CD4-positive, CD25-positive, alpha-beta regulatory T cell (primary cell): ENCODE data around the gene PEX11G. TPM values are rescaled to one million over a fixed set of nuclear protein-coding genes. Genes with fewer than 3 reads are reported as not detected.
A peak's percentile ranks its signal among the peaks of the same experiment; 100 is the strongest.

ENCODE experiments used
- ATAC-seq, 2 donors: fragments of 150-1000 bp; cut with Tn5 transposase; one replicate each; pipeline ENCODE4 v1.10.0; 2021; ENCODE audit warnings: low read depth in 2 of 2, moderate number of reproducible peaks in 2 of 2, moderate library complexity in 1 of 2
- DNase-seq, 3 donors: peaks; one replicate each; pipeline versions ENCODE4 v3.0.0 to v3.0.0-alpha.2; 2012 to 2022; ENCODE audit warnings: mixed read lengths in 1 of 3
- H3K27ac ChIP-seq: one replicate; pipeline ENCODE4 v1.7.0; 2013; ENCODE audit warnings: mild to moderate bottlenecking, low read length; ENCODE audit not compliant: insufficient read depth, poor library complexity, severe bottlenecking
- H3K27me3 ChIP-seq: one replicate; pipeline ENCODE4 v1.7.0; 2013; ENCODE audit warnings: low read length; ENCODE audit not compliant: control insufficient read depth, insufficient read depth
- H3K36me3 ChIP-seq: one replicate; pipeline ENCODE4 v1.7.0; 2013; ENCODE audit warnings: mild to moderate bottlenecking, low read length, moderate library complexity; ENCODE audit not compliant: control insufficient read depth, insufficient read depth
- H3K4me1 ChIP-seq: 2 replicates; pipeline ENCODE4 v1.7.0; 2013; ENCODE audit warnings: mild to moderate bottlenecking, low read length; ENCODE audit not compliant: insufficient read depth, control insufficient read depth, poor library complexity, severe bottlenecking
- H3K4me3 ChIP-seq: one replicate; pipeline ENCODE4 v1.7.0; 2013; ENCODE audit warnings: low read depth, mild to moderate bottlenecking, low read length, moderate library complexity
- H3K9me3 ChIP-seq, 2 experiments: 1 replicate in 1 of 2; 2 replicates in 1 of 2; pipeline ENCODE4 v1.7.0; 2013; ENCODE audit warnings: low read length in 2 of 2, mild to moderate bottlenecking in 1 of 2, moderate library complexity in 1 of 2; ENCODE audit not compliant: control insufficient read depth in 2 of 2
- H3K27ac Mint-ChIP-seq, 3 donors: one replicate each; pipeline ENCODE4 v1.8.0; 2020 to 2022; ENCODE audit warnings: mild to moderate bottlenecking in 3 of 3, mixed read lengths in 3 of 3, moderate library complexity in 2 of 3
- H3K27me3 Mint-ChIP-seq: one replicate; pipeline ENCODE4 v1.8.0; 2022; ENCODE audit warnings: mild to moderate bottlenecking, mixed read lengths
- H3K36me3 Mint-ChIP-seq: one replicate; pipeline ENCODE4 v1.8.0; 2020; ENCODE audit warnings: mixed read lengths
- H3K4me1 Mint-ChIP-seq, 4 donors: one replicate each; pipeline ENCODE4 v1.8.0; 2020 to 2022; ENCODE audit warnings: mixed read lengths in 4 of 4, mild to moderate bottlenecking in 1 of 4
- H3K4me3 Mint-ChIP-seq, 4 donors: one replicate each; pipeline ENCODE4 v1.8.0; 2020 to 2022; ENCODE audit warnings: mild to moderate bottlenecking in 4 of 4, mixed read lengths in 4 of 4, moderate library complexity in 3 of 4
- H3K9me3 Mint-ChIP-seq, 7 donors: one replicate each; pipeline ENCODE4 v1.8.0; 2020 to 2022; ENCODE audit warnings: mixed read lengths in 7 of 7, mild to moderate bottlenecking in 3 of 7, moderate library complexity in 2 of 7
- polyA plus RNA-seq, 4 donors: library from polyadenylated mRNA; unstranded; fragments of 300-500 nt; fragmentation: Illumina TruSeq; gene quantifications; one replicate each; pipeline ENCODE4 v1.2.3, GENCODE V29; 2021
- total RNA-seq: library from RNA; stranded (reverse); gene quantifications from one replicate; pipeline ENCODE4 v1.2.3, GENCODE V29; 2022

PEX11G gene
- total and polyA plus RNA-seq, 5 donors from 2014 or later = 0.23 to 1.5 (median 0.76) TPM; not detected in 1

DNA sequence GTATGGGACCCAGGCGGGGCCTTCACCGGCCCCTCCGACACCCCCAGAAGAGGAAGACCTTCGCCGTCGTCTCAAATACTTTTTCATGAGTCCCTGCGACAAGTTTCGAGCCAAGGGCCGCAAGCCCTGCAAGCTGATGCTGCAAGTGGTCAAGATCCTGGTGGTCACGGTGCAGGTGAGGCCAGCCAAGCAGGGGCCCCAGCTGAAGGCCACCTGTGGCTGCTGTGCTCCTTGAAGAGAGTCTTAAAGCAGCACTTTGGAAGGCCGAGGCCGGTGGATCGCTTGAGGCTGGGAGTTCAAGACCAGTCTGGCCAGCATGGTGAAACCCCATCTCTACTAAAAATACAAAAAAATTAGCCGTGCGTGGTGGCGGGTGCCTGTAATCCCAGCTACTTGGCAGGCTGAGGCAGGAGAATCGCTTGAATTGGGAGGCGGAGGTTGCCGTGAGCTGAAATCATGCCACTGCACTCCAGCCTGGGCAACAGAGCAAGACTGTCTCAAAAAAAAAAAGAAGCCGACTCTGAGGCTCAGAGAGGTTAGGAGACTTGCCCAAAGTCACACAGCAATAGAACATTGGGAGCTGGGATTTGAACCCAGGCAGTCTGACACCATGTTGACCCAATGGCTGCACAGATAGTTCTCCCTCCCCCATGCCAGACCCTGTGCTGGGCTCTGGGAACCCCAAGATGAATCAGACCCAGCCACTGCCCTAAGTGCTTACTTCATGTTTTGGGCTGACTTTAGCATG lies 36.3 kb upstream of the PEX11G start:
- Histone ChIP-seq H3K27ac (no peak overlapping the region), H3K9me3 (no peaks in the 10 kb centered on the region), H3K4me3 (no peak overlapping the region), H3K27me3 (no peaks in the 10 kb centered on the region), H3K36me3 (peaks cover 3% of the 10 kb centered on the region), H3K4me1 (peaks cover 16% of the 10 kb centered on the region)
- H3K4me3 Mint-ChIP-seq = no peak overlapping the region
- H3K4me1 Mint-ChIP-seq = peaks cover 4 to 19% (median 12%) of the 10 kb centered on the region in 4 donors
- H3K27me3 Mint-ChIP-seq = peaks cover 4% of the 10 kb centered on the region
- peaks cover under 1% of the 10 kb centered on the region for H3K36me3 Mint-ChIP-seq
- ATAC-seq (no peak), DNase-seq (no peak)
- H3K27ac Mint-ChIP-seq = no peak overlapping the region
- peaks cover 0 to 1% (median 0%) of the 10 kb centered on the region in 7 donors for H3K9me3 Mint-ChIP-seq

DNA sequence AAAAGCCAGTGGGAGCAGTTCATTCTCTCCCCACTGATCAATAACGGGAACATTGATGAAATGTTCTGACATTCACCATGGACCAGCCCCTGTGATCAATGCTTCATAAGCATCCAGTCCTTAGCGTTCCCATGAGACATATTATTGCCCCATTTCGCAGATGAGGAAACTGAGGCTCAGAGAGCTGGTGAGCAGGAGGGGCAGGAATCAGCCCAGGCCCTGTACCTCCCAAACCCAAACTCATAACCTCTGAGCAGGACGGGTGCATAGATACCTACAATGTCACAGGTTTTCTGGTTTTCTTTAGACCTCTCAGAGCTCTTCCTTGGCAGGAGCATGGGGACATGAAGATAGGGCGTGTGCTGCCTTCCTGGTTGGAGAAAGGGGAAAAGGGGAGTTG lies 35.7 kb upstream of the PEX11G start:
- H3K36me3 Mint-ChIP-seq = no peaks in the 10 kb centered on the region
- peak overlapping the region in 1 of 4 donors; percentile 96 for H3K4me3 Mint-ChIP-seq
- no peak for DNase-seq
- no peak for ATAC-seq
- Histone ChIP-seq H3K4me1 (peaks cover 16% of the 10 kb centered on the region), H3K27me3 (no peaks in the 10 kb centered on the region), H3K27ac (no peak overlapping the region), H3K4me3 (no peak overlapping the region), H3K36me3 (peaks cover 3% of the 10 kb centered on the region), H3K9me3 (no peaks in the 10 kb centered on the region)
- H3K9me3 Mint-ChIP-seq = peaks cover 0 to 1% (median 0%) of the 10 kb centered on the region in 7 donors
- H3K4me1 Mint-ChIP-seq = peaks cover 4 to 19% (median 12%) of the 10 kb centered on the region in 4 donors
- H3K27me3 Mint-ChIP-seq = peaks cover 4% of the 10 kb centered on the region
- H3K27ac Mint-ChIP-seq = no peak overlapping the region

DNA sequence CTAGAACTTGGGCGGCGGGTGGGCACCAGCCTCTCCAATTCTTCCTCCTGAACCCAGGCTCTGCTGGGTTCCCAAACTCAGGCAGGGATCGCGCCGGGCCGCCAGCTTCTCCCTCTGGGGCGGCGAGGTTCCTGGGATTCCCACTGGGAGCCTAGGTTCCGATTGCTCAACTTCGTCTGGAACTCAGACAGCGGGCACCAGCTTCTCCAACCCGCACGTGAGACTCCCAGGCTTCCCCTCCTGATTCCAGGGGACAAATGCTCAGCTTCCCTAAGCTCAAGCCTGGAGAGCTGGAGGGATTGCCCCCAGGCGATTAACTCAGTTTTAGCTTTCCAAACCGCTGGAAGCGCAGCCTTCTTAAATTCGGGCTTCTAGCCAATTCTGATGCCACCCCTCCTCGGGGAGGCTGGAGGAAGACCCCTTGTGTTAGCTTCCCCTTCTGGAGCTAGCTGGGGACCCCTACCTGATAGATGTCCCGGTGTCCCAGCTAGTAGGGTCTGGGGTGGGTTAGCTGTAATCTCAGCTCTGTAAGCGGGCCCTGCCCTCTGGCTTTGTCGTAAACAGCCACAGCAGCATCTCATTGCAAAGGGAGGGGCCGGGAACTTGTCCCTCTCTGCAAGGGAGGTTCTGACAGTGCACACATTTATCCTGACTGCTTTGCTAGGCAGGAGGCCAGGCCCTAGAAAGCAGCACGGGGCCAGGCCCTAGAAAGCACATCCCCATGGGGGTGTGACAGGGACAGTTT lies 34.3 kb upstream of the PEX11G start:
- Mint-ChIP-seq H3K4me3 (peak overlapping the region; percentile 73 to 96 (median 76)), H3K36me3 (no peaks in the 10 kb centered on the region), H3K4me1 (peaks cover 4 to 19% (median 12%) of the 10 kb centered on the region in 4 donors), H3K9me3 (peaks cover 0 to 1% (median 0%) of the 10 kb centered on the region in 7 donors), H3K27me3 (peaks cover 8% of the 10 kb centered on the region), H3K27ac (no peak overlapping the region)
- Histone ChIP-seq H3K27ac (no peak overlapping the region), H3K4me3 (peak overlapping the region; percentile 49), H3K27me3 (no peaks in the 10 kb centered on the region), H3K4me1 (peaks cover 16% of the 10 kb centered on the region), H3K9me3 (no peaks in the 10 kb centered on the region), H3K36me3 (peaks cover 3% of the 10 kb centered on the region)
- DNase-seq (no peak), ATAC-seq (no peak)

DNA sequence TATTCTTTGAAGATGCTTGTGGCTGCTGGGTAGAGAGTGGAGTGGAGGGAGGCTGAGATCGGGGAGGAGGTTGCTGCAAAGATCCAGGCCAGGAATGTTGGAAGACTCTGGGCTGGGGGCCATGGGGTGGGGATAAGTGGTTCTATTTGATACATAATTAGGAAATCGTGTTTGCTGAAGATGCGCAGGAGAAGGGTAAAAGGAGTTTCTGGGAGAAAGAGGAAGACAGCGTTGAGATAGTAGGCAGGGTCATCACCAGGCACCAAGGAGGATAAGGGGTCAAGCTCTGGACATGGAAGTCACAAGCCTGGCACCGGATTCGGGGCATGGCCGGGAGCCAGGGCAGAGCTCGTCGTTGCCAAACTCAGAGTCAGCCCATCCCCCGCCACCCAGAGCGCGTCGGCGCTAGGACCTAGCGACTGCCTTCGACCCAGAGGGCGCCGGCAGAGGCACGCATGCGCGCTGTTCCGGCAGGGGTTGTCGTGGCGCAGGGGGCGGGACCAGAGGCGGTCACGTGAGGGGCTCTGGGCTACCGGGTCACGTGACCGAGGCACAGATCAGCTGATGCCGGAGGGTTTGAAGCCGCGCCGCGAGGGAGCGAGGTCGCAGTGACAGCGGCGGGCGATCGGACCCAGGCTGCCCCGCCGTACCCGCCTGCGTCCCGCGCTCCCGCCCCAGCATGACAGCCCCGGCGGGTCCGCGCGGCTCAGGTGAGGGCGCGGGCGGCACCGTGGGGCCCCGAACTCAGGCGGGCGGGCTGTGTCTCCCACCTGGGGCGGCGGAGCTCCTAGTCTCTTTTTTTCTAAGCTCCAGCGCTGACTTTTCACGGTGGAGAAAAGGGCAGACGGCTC lies 33.5 kb upstream of the PEX11G start, which contains the start of gene MCOLN1:
Gene MCOLN1, plus strand, starts transcription at position 553 of the 851 bp plus-strand sequence. Its CDS starts 127 bp downstream, at position 680.
- H3K4me3 ChIP-seq = peak within 1 kb of the TSS; percentile 78
- ATAC-seq (peak; percentile 85 to 91), DNase-seq (peak; percentile 98 to 99 (median 98))
- H3K4me1 ChIP-seq = peaks cover 16% of the 10 kb centered on the region
- Mint-ChIP-seq H3K4me3 (peak within 1 kb of the TSS; percentile 89 to 99 (median 96)), H3K36me3 (no peaks in the 10 kb centered on the region), H3K4me1 (peaks cover 4 to 20% (median 13%) of the 10 kb centered on the region in 4 donors), H3K27ac (peak within 1 kb of the TSS in 2 of 3 donors; percentile 81 to 83), H3K27me3 (peaks cover 15% of the 10 kb centered on the region), H3K9me3 (peaks cover 0 to 4% (median 0%) of the 10 kb centered on the region in 7 donors)
- H3K36me3 ChIP-seq = peaks cover 3% of the 10 kb centered on the region
- H3K9me3 ChIP-seq = no peaks in the 10 kb centered on the region
- no peak within 1 kb of the TSS for H3K27ac ChIP-seq
- peaks cover 2% of the 10 kb centered on the region for H3K27me3 ChIP-seq

DNA sequence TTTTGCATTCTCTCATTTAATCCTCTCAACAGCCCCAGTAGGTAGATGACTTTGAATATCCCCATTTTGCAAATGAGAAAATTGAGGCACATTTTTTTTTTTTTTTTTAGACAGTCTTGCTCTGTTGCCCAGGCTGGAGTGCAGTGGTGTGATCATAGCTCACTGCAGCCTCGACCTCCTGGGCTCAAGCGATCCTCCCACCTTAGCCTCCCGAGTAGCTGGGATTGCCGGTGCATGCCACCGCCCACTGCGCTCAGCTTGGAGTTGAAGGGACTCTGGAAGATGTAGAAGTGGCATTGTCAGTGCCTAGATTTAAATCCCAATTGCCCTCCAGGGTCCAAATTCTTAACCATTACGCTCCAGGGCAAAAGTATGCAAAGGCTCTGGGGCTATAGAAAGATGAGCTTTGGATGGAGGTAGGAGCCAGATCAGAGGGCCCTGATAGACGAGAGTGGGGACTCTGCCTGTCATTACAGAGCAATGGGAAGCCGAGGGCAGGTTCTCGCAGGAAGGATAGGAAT lies 32.8 kb upstream of the PEX11G start:
- Mint-ChIP-seq H3K4me1 (peaks cover 4 to 27% (median 13%) of the 10 kb centered on the region in 4 donors), H3K27me3 (peaks cover 22% of the 10 kb centered on the region), H3K27ac (peak overlapping the region in 2 of 3 donors; percentile 81 to 83), H3K36me3 (no peaks in the 10 kb centered on the region), H3K4me3 (peak overlapping the region; percentile 89 to 99 (median 96)), H3K9me3 (peaks cover 0 to 4% (median 0%) of the 10 kb centered on the region in 7 donors)
- no peak for DNase-seq
- Histone ChIP-seq H3K4me1 (peaks cover 17% of the 10 kb centered on the region), H3K27ac (no peak overlapping the region), H3K9me3 (no peaks in the 10 kb centered on the region), H3K36me3 (peaks cover 3% of the 10 kb centered on the region), H3K27me3 (peaks cover 7% of the 10 kb centered on the region), H3K4me3 (peak overlapping the region; percentile 78)
- ATAC-seq = no peak

DNA sequence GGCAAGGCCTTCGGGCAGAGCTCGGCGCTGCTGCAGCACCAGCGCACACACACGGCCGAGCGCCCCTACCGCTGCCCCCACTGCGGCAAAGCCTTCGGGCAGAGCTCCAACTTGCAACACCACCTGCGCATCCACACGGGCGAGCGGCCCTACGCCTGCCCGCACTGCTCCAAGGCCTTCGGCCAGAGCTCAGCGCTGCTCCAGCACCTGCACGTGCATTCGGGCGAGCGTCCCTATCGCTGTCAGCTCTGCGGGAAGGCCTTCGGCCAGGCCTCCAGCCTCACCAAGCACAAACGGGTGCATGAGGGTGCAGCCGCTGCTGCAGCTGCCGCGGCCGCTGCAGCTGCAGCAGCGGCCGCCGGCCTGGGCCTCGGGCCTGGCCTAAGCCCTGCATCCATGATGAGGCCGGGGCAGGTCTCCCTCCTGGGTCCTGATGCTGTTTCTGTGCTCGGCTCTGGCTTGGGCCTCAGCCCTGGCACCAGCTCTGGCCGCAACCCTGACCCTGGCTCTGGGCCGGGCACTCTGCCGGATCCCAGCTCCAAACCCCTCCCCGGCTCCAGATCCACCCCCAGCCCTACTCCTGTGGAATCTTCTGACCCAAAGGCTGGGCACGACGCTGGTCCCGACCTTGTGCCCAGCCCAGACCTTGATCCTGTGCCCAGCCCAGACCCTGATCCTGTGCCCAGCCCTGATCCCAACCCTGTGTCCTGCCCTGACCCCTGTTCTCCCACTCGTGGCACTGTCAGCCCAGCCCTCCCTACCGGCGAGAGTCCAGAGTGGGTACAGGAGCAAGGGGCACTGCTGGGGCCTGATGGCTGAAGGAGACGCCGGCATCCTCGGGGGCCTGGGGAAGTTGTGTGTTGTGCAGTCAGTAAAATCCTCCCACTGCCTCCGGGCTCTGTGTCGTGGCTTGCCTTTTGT lies 31.6 kb upstream of the PEX11G start:
- H3K4me1 Mint-ChIP-seq = peaks cover 7 to 32% (median 17%) of the 10 kb centered on the region in 4 donors
- no peak overlapping the region for H3K27ac Mint-ChIP-seq
- DNase-seq = no peak

More for the DNA sequence above, 31.6 kb upstream of the PEX11G start:
- H3K36me3 Mint-ChIP-seq = no peaks in the 10 kb centered on the region
- H3K4me1 ChIP-seq = peaks cover 21% of the 10 kb centered on the region
- ATAC-seq = no peak
- peaks cover 0 to 5% (median 0%) of the 10 kb centered on the region in 7 donors for H3K9me3 Mint-ChIP-seq
- no peak overlapping the region for H3K27ac ChIP-seq
- peaks cover 12% of the 10 kb centered on the region for H3K27me3 ChIP-seq
- H3K36me3 ChIP-seq = no peaks in the 10 kb centered on the region
- no peaks in the 10 kb centered on the region for H3K9me3 ChIP-seq
- no peak overlapping the region for H3K4me3 ChIP-seq
- H3K27me3 Mint-ChIP-seq = peaks cover 27% of the 10 kb centered on the region
- H3K4me3 Mint-ChIP-seq = no peak overlapping the region
